WERI-Rb-1 (cell line): Measurements from ENCODE around the gene HOXA11.

Experiments
- DNase-seq: peaks from one replicate; pipeline ENCODE4 v3.0.0-alpha.2; 2020
- H3K27ac ChIP-seq: fragments of 250-450 bp; sonication (Bioruptor Pico); 2 replicates; pipeline ENCODE4 v1.5.1; 2020; ENCODE audit warnings: mild to moderate bottlenecking, moderate library complexity
- H3K27me3 ChIP-seq: fragments of 250-450 bp; sonication (Bioruptor Pico); 2 replicates; pipeline ENCODE4 v1.5.1; 2021; ENCODE audit warnings: mild to moderate bottlenecking, low read depth, moderate library complexity; ENCODE audit not compliant: insufficient read depth, severe bottlenecking
- H3K36me3 ChIP-seq: fragments of 250-450 bp; sonication (Bioruptor Pico); 2 replicates; pipeline ENCODE4 v1.5.1; 2020; ENCODE audit warnings: mild to moderate bottlenecking, moderate library complexity
- H3K4me3 ChIP-seq: 2 replicates; pipeline ENCODE4 v1.5.1; 2011; ENCODE audit warnings: low read depth, mild to moderate bottlenecking, control low read depth, low read length
- H3K9me3 ChIP-seq: fragments of 250-450 bp; sonication (Bioruptor Pico); 2 replicates; pipeline ENCODE4 v1.5.1; 2021; ENCODE audit warnings: mild to moderate bottlenecking, moderate library complexity; ENCODE audit not compliant: severe bottlenecking
- CTCF ChIP-seq: IDR thresholded peaks from 2 replicates; pipeline ENCODE4 v1.5.1; 2011; ENCODE audit warnings: low read depth, mild to moderate bottlenecking, control low read depth, inconsistent platforms, low read length

The HOXA11 gene

GRCh38 chr7:27170426-27171324, 14.4 kb downstream of the HOXA11 start:
- H3K36me3 ChIP-seq = no peaks in the 10 kb centered on the region
- TF ChIP-seq CTCF = no peak
- peaks cover 82% of the 10 kb centered on the region for H3K27me3 ChIP-seq
- no peak overlapping the region for H3K27ac ChIP-seq
- no peak overlapping the region for H3K4me3 ChIP-seq
- DNase-seq = no peak
- H3K9me3 ChIP-seq = peaks cover 17% of the 10 kb centered on the region

DNA sequence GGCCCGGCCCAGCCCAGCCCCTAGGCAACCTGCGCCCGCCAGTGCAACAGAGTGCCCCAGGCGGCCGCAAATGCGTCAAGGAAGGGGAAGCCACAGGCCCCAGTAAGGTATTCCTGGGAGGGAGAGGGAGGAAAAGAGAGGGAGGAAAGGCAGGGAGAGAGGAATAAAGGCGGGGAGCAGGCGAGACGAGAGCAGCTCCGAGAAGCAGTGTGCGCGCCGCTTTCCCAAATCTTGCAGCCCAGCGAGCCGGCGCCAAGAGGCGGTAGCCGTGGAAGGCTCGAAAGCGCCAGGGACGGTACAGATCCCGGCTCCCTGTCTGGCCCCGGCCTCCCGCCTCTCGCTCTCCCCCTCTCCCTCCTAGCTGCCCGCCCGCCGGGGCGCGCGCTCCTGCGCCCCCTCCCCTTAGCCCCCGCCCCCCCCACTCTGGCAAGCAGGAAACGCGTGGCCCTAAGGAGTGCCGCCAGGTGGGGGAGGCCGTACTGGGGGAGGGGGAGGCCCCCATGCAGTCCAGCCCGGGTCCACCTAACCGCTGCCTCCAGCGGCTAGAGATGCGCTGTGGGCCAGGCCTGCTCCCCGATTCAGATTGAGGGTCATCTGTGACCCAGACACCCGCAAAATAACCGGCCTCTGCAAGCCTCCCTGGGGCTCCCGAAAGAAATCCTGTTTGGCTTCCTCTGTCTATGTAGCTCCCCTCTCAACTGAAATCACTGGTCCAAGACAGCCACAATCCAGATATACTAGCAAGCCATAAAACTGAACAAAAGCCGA, 15.2 kb downstream of the HOXA11 start:
- peaks cover 82% of the 10 kb centered on the region for H3K27me3 ChIP-seq
- H3K27ac ChIP-seq = no peak overlapping the region
- no peak overlapping the region for H3K4me3 ChIP-seq
- H3K36me3 ChIP-seq = no peaks in the 10 kb centered on the region
- no peak for DNase-seq
- peaks cover 21% of the 10 kb centered on the region for H3K9me3 ChIP-seq
- TF ChIP-seq CTCF = no peak

GRCh38 chr7:27168265-27168947, 16.6 kb downstream of the HOXA11 start:
- Histone ChIP-seq H3K27me3 (peaks cover 78% of the 10 kb centered on the region), H3K9me3 (peaks cover 21% of the 10 kb centered on the region), H3K36me3 (no peaks in the 10 kb centered on the region), H3K27ac (no peak overlapping the region), H3K4me3 (no peak overlapping the region)
- TF ChIP-seq CTCF = no peak
- no peak for DNase-seq

DNA sequence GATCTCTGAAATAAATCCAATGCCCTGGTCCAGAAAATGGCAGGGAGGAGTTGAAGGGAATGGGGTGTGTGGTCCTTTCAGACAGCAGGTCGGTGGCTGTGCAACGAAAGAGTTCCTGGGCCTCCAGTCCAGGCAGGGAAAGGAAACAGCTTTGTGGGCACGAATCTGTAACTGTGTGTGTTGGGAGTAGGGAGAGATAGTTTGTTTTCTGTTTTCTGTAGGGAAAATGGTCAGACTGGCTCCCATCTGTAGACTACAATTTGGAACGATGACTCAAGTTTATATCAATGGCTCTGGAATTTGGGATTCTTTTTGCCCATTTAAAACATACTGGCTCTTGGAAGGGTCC, 17.1 kb downstream of the HOXA11 start:
- no peak for TF ChIP-seq CTCF
- H3K4me3 ChIP-seq = no peak overlapping the region
- peaks cover 73% of the 10 kb centered on the region for H3K27me3 ChIP-seq

DNA sequence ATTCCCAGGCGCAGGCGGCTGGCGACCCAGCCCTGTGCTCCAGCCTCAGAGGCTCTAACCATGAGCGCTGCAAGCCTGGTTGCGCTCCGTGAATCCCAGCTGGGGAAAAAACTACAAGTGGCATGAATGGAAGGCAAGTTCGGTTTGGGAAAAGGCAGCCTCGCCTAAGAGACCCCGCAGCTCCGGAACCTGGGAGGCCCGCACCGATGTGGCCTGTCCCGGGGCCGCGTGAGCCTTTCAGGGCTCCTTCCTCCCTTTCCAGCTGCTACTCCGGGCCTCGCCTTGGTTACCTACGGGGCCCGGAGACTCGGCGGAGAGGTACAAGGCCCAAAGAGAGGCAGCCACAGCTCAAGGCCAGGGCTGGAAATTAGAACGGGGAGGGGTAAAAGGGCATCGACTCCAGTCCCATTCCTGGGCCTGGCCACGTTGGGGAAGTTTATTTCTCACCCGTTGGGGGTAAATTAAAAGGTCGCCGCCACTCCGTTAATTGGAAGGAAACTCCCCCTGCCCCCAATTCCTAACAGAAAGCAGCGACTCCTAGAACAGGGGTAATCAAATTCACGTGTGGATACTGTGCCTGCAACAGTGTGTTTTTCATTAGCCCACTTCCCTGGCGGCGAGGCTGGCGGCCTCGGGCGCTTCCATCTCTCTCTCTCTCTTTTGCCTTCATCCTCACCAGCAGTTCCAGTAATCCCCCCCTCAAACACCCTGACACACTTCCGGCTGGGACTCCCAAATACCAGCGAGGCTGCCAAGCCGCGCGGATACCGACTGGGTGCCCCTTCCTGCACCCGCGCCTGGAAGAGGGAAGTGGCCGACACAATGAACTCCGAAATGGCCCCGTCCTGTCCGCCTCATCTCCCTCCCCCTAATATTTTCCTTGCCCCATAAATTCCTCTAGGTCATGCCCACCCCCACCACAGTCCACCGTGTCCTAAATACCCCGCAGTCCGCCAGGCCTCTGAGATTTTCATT, 18.2 kb downstream of the HOXA11 start:
- peak overlapping the region; percentile 26 for H3K4me3 ChIP-seq
- no peak for TF ChIP-seq CTCF
- no peak overlapping the region for H3K27ac ChIP-seq
- DNase-seq = no peak
- H3K27me3 ChIP-seq = peaks cover 67% of the 10 kb centered on the region
- no peaks in the 10 kb centered on the region for H3K36me3 ChIP-seq
- peaks cover 21% of the 10 kb centered on the region for H3K9me3 ChIP-seq

More for the DNA sequence above, 17.1 kb downstream of the HOXA11 start:
- DNase-seq = no peak
- no peak overlapping the region for H3K27ac ChIP-seq
- H3K36me3 ChIP-seq = no peaks in the 10 kb centered on the region
- peaks cover 21% of the 10 kb centered on the region for H3K9me3 ChIP-seq
